ENCODE results near the gene ABHD12B.
A peak's percentile ranks its signal among the peaks of the same experiment; 100 is the strongest.

The ABHD12B gene

GRCh38 chr14:50828721-50829488 lies 42.9 kb upstream of the ABHD12B start:
- DNase-seq (ENCODE audit: low read depth), result no peak
- no peak for TF ChIP-seq CTCF (conservative IDR thresholded peaks at IDR 0.05; ENCODE audit: low read depth, low read length)
- H3K4me3 ChIP-seq (ENCODE audit: low read length), result no peak overlapping the region

- peak overlapping the region; percentile 68 for H3K4me3 ChIP-seq (ENCODE audit: low read length)
- TF ChIP-seq CTCF (conservative IDR thresholded peaks at IDR 0.05; ENCODE audit: low read depth, low read length), result no peak
- DNase-seq (ENCODE audit: low read depth), result no peak
These were observed 42.3 kb upstream of the ABHD12B start for GRCh38 chr14:50829489-50830043.

- H3K4me3 ChIP-seq (ENCODE audit: low read length), result peak overlapping the region; percentile 68
- no peak for TF ChIP-seq CTCF (conservative IDR thresholded peaks at IDR 0.05; ENCODE audit: low read depth, low read length)
- DNase-seq (ENCODE audit: low read depth), result no peak
These were observed 41.6 kb upstream of the ABHD12B start for GRCh38 chr14:50830044-50830931.

DNA sequence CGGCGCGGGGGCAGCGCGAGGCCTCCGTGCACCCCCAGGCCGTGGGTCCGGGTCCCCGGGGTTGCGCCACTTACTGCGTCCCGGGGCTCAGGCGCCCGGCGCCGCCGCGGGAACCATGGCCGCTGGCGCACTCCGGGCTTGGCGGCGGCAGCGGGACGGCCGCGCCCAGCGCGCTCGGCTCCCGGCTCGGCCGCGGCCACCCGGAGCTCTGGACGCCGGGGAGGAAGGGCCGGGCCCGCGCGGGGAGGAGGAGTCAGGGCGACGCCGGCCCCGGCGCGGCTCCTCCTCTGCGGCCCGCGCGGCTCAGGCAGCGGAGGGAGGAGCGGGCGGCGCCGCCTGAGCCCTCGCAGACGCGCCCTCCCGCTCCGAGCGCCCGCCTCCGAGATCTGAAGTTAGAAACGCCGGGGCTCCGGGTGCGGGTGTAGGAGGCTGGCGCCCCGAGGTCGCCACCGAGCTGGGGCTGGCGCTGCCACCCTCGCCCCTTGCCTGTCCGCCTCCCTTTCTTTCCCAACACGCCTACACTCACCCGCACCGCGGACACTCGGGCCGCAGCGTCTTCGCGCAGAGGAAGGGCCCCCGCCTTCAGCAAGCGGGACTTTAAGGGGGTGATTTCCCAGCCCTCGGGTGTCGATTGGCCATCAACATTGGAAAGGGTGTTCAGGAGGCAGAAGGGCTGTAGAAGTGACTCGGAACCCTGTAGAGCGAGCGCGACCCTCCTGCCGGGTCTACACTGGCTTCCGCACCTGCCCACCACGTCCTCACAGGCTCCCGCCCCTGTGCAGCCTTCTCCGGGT lies 40.7 kb upstream of the ABHD12B start, which contains the start of gene NIN:
Gene NIN, minus strand, starts transcription at position 231 of the 794 bp plus-strand sequence. CDS start 9,106 bp downstream, outside the sequence.
- TF ChIP-seq CTCF (conservative IDR thresholded peaks at IDR 0.05; ENCODE audit: low read depth, low read length), result no peak
- peak within 1 kb of the TSS; percentile 84 for H3K4me3 ChIP-seq (ENCODE audit: low read length)
- peak; percentile 30 for DNase-seq (ENCODE audit: low read depth)

GRCh38 chr14:50831726-50832168 lies 40.1 kb upstream of the ABHD12B start:
- TF ChIP-seq CTCF (conservative IDR thresholded peaks at IDR 0.05; ENCODE audit: low read depth, low read length), result no peak
- H3K4me3 ChIP-seq (ENCODE audit: low read length), result peak overlapping the region; percentile 84
- no peak for DNase-seq (ENCODE audit: low read depth)

GRCh38 chr14:50832935-50833630 lies 38.8 kb upstream of the ABHD12B start:
- no peak overlapping the region for H3K4me3 ChIP-seq (ENCODE audit: low read length)

More at GRCh38 chr14:50832935-50833630, 38.8 kb upstream of the ABHD12B start:
- no peak for DNase-seq (ENCODE audit: low read depth)
- TF ChIP-seq CTCF (conservative IDR thresholded peaks at IDR 0.05; ENCODE audit: low read depth, low read length), result no peak
